HepG2 (cell line): ENCODE results near the gene PCSK2. TPM values are rescaled to one million over a fixed set of nuclear protein-coding genes. Genes with fewer than 3 reads are reported as not detected.

Experiments used
- ATAC-seq: fragments of 200-7000 bp; cut with Tn5 transposase; 3 replicates; pipeline ENCODE4 v1.9.1; 2020; ENCODE audit warnings: mild to moderate bottlenecking, moderate library complexity
- BruUV-seq: library from RNA; stranded (reverse); fragments of 400-500 nt; replicated peaks from 2 replicates; lab custom pipeline; 2021; lab: Mats Ljungman, UMichigan
- CTCF ChIA-PET: fragments of 300-600 bp; formaldehyde crosslinking; extraction: SDS; loops from one replicate; lab custom pipeline; 2021; ENCODE audit warnings: low total read pairs, inconsistent platforms, low intra/inter-chr PET ratio; lab: Yijun Ruan, JAX
- POLR2A ChIA-PET: fragments of 350-600 bp; sonication (Branson Sonifier 250); formaldehyde crosslinking; loops from one replicate; lab custom pipeline; 2020; ENCODE audit warnings: antibody characterized with exemption, inconsistent platforms; lab: Yijun Ruan, JAX
- DNase-seq: peaks from one replicate; pipeline ENCODE4 v3.0.0-alpha.2; 2015; ENCODE audit warnings: low spot score
- FAIRE-seq: peaks from 3 replicates; lab custom pipeline; 2011; peaks lifted over from hg19 to GRCh38; lab: Jason Lieb, UNC
- H2AFZ ChIP-seq: one replicate; pipeline ENCODE4 v1.6.1; 2011; ENCODE audit warnings: low read length, inconsistent platforms
- H3K27ac ChIP-seq: fragments of 300-600 bp; 3 replicates; pipeline ENCODE4 v1.8.0; 2011; ENCODE audit warnings: mixed run types, mild to moderate bottlenecking, mixed read lengths, low read length, inconsistent platforms; ENCODE audit not compliant: insufficient read depth; ENCODE audit errors: extremely low read length
- H3K27me3 ChIP-seq, 2 experiments: fragments of 200-600 bp in 1 of 2; 2 replicates in 1 of 2; 3 replicates in 1 of 2; pipeline versions ENCODE4 v1.6.0 to v1.8.0; 2011; ENCODE audit warnings: low read length in 2 of 2, mild to moderate bottlenecking in 2 of 2, moderate library complexity in 2 of 2, inconsistent platforms in 1 of 2; ENCODE audit not compliant: insufficient read depth in 2 of 2, control insufficient read depth in 1 of 2
- H3K36me3 ChIP-seq, 2 experiments: fragments of 200-600 bp in 1 of 2; replicated peaks in 1 of 2; 2 replicates in 1 of 2; 3 replicates in 1 of 2; pipeline versions ENCODE4 v1.5.1 to v1.8.0; 2011; ENCODE audit warnings: low read length in 2 of 2, inconsistent platforms in 1 of 2; ENCODE audit not compliant: insufficient read depth in 2 of 2, control insufficient read depth in 1 of 2
- H3K4me1 ChIP-seq: 2 replicates; pipeline ENCODE4 v1.5.1; 2012; ENCODE audit warnings: low read length, inconsistent platforms; ENCODE audit not compliant: insufficient read depth
- H3K4me2 ChIP-seq: 2 replicates; pipeline ENCODE4 v1.6.0; 2011; ENCODE audit warnings: low read depth, low read length, inconsistent platforms
- H3K4me3 ChIP-seq, 3 experiments: fragments of 200-600 bp in 1 of 3; sonication (generic), shearing (Covaris generic) in 1 of 3; replicated peaks in 1 of 3; 2 replicates each; pipeline ENCODE4 v1.5.1; 2011 to 2016; ENCODE audit warnings: low read length in 3 of 3, inconsistent platforms in 2 of 3, low read depth in 2 of 3, mild to moderate bottlenecking in 2 of 3, control low read depth in 1 of 3, mixed read lengths in 1 of 3; ENCODE audit not compliant: insufficient read depth in 1 of 3
- H3K79me2 ChIP-seq: one replicate; pipeline ENCODE4 v1.6.1; 2011; ENCODE audit warnings: low read length, inconsistent platforms; ENCODE audit not compliant: insufficient read depth
- H3K9ac ChIP-seq: 2 replicates; pipeline ENCODE4 v1.6.0; 2011; ENCODE audit warnings: mild to moderate bottlenecking, low read depth, low read length, inconsistent platforms; ENCODE audit not compliant: insufficient read depth
- H3K9me3 ChIP-seq: 2 replicates; pipeline ENCODE4 v1.5.1; 2012; ENCODE audit warnings: mild to moderate bottlenecking, low read length
- H4K20me1 ChIP-seq: 2 replicates; pipeline ENCODE4 v1.6.0; 2011; ENCODE audit warnings: inconsistent platforms, mild to moderate bottlenecking, low read length, moderate library complexity; ENCODE audit not compliant: insufficient read depth
- DRAP1 ChIP-seq: IDR thresholded peaks from 2 replicates; pipeline ENCODE4 v1.6.1; 2016; ENCODE audit warnings: missing genetic modification reagents, missing compliant biosample characterization
- FIP1L1 ChIP-seq: fragments of 200-400 bp; formaldehyde crosslinking; IDR thresholded peaks from 2 replicates; pipeline ENCODE4 v1.6.1; 2018; ENCODE audit warnings: low read depth, mild to moderate bottlenecking, low read length, moderate library complexity, borderline replicate concordance; ENCODE audit not compliant: insufficient read depth
- FOXO4 ChIP-seq: sonication (generic); formaldehyde crosslinking; conservative IDR thresholded peaks from 2 replicates; pipeline ENCODE4 v1.8.1; 2023; ENCODE audit warnings: missing genetic modification reagents
- MAFG ChIP-seq: sonication (generic); formaldehyde crosslinking; IDR thresholded peaks from 2 replicates; pipeline ENCODE4 v1.5.1; 2020; ENCODE audit warnings: mild to moderate bottlenecking, missing genetic modification reagents
- MBD4 ChIP-seq: IDR thresholded peaks from 2 replicates; pipeline ENCODE4 v1.6.1; 2012; ENCODE audit warnings: low read length, inconsistent platforms, borderline replicate concordance
- MTF1 ChIP-seq: sonication (generic); formaldehyde crosslinking; IDR thresholded peaks from 2 replicates; pipeline ENCODE4 v1.5.0; 2020; ENCODE audit warnings: missing genetic modification reagents
- PRPF4 ChIP-seq: fragments of 200-400 bp; formaldehyde crosslinking; IDR thresholded peaks from 2 replicates; pipeline ENCODE4 v1.6.1; 2016; ENCODE audit warnings: low read length, low read depth; ENCODE audit not compliant: poor library complexity, severe bottlenecking
- SIN3B ChIP-seq: fragments of 150-350 bp; IDR thresholded peaks from 2 replicates; pipeline ENCODE4 v1.6.1; 2014; ENCODE audit warnings: low read length
- STAT6 ChIP-seq: sonication (generic); formaldehyde crosslinking; IDR thresholded peaks from 2 replicates; pipeline ENCODE4 v1.4.0; 2020; ENCODE audit warnings: missing genetic modification reagents, mild to moderate bottlenecking, borderline replicate concordance
- TRIM22 ChIP-seq: fragments of 450-650 bp; IDR thresholded peaks from 2 replicates; pipeline ENCODE4 v1.6.1; 2017
- ZKSCAN8 ChIP-seq: IDR thresholded peaks from 2 replicates; pipeline ENCODE4 v1.6.1; 2016; ENCODE audit warnings: borderline replicate concordance, missing genetic modification reagents, missing compliant biosample characterization
- ZMYM3 ChIP-seq: sonication (generic); formaldehyde crosslinking; IDR thresholded peaks from 2 replicates; pipeline ENCODE4 v1.5.1; 2020; ENCODE audit warnings: mild to moderate bottlenecking, missing genetic modification reagents
- ZNF121 ChIP-seq: sonication (generic); formaldehyde crosslinking; IDR thresholded peaks from 2 replicates; pipeline ENCODE4 v1.5.0; 2020; ENCODE audit warnings: mild to moderate bottlenecking, missing genetic modification reagents
- ZNF460 ChIP-seq: sonication (generic); formaldehyde crosslinking; IDR thresholded peaks from 2 replicates; pipeline ENCODE4 v1.5.1; 2020; ENCODE audit warnings: missing genetic modification reagents, mild to moderate bottlenecking, borderline replicate concordance
- ZNF704 ChIP-seq: sonication (generic); formaldehyde crosslinking; IDR thresholded peaks from 2 replicates; pipeline ENCODE4 v1.8.1; 2023; ENCODE audit warnings: mild to moderate bottlenecking, inconsistent platforms, moderate library complexity, missing genetic modification reagents, borderline replicate concordance
- ZNF75D ChIP-seq: sonication (generic); formaldehyde crosslinking; IDR thresholded peaks from 2 replicates; pipeline ENCODE4 v1.8.1; 2023; ENCODE audit warnings: missing genetic modification reagents, mild to moderate bottlenecking, borderline replicate concordance
- ZNF777 ChIP-seq: sonication (generic); formaldehyde crosslinking; IDR thresholded peaks from 2 replicates; pipeline ENCODE4 v1.4.0; 2020; ENCODE audit warnings: missing genetic modification reagents
- ZNF790 ChIP-seq: sonication (generic); formaldehyde crosslinking; IDR thresholded peaks from 2 replicates; pipeline ENCODE4 v1.8.0; 2022; ENCODE audit warnings: missing genetic modification reagents, mild to moderate bottlenecking, borderline replicate concordance
- ZSCAN22 ChIP-seq: sonication (generic); formaldehyde crosslinking; IDR thresholded peaks from 2 replicates; pipeline ENCODE4 v1.4.0; 2020; ENCODE audit warnings: mild to moderate bottlenecking, missing genetic modification reagents
- WGBS: methylation state at CpG from one replicate; pipeline ENCODE4 v1.1.6; 2017; ENCODE audit warnings: low lambda C conversion rate; 5-methylcytosine and 5-hydroxymethylcytosine counted together
- in situ Hi-C: cut with HindIII; loops from 2 replicates; pipeline ENCODE4 v1.10.0; 2017; ENCODE audit warnings: low pct_unique_long_range_greater_than_20kb; ENCODE audit not compliant: extremely low pct_ligation_motif_present
- intact Hi-C: fragments of 100-400 bp; cut with micrococcal nuclease; formaldehyde crosslinking; loops from one replicate; pipeline ENCODE4 v1.10.0; 2022; ENCODE audit not compliant: unreplicated experiment
- polyA plus RNA-seq, 8 experiments: library from polyadenylated mRNA; depleted of rRNA in 3 of 8; stranded (reverse) in 7 of 8; unstranded in 1 of 8; fragments of >200 nt; fragmentation: Illumina TruSeq in 4 of 8; extraction: Trizol in 4 of 8; gene quantifications; 2 replicates each; pipeline versions ENCODE4 v1.2.1 to v1.2.3, GENCODE V29; 2011 to 2016; ENCODE audit warnings: low read depth in 4 of 8, missing spikeins in 1 of 8, mixed read lengths in 1 of 8; ENCODE audit not compliant: insufficient read depth in 1 of 8
- total RNA-seq, 5 experiments: library from RNA; depleted of rRNA; stranded (reverse); fragments of >200 nt; fragmentation: Illumina TruSeq; extraction: Trizol; gene quantifications; 2 replicates each; pipeline ENCODE4 v1.2.3, GENCODE V29; 2016; ENCODE audit warnings: low read depth in 1 of 5

The PCSK2 gene
- total and polyA plus RNA-seq, 2 of the 13 experiments (the other 11 are each of a cell fraction or from before 2014, with no cell fraction given) = not detected

- no TSS peak for BruUV-seq
- no peaks in the 10 kb centered on the region for H3K4me1 ChIP-seq
- no peaks in the 10 kb centered on the region for H4K20me1 ChIP-seq
- peaks cover 10 to 45% of the 10 kb centered on the region in 2 experiments; a peak in 4 of 5 replicates for H3K27me3 ChIP-seq
- CTCF ChIA-PET = no interaction called here
- in situ Hi-C loops (no loop called here), intact Hi-C loops (no loop called here)
- no peak overlapping the region for H3K9ac ChIP-seq
- H3K27ac ChIP-seq = no peak overlapping the region
- no peak overlapping the region for H3K4me2 ChIP-seq
- DNase-seq (no peak), FAIRE-seq (no peak), ATAC-seq (no peak)
- H3K4me3 ChIP-seq = no peak overlapping the region
- WGBS = 38% methylated on average over 9 of the region's 9 CpGs
- no peaks in the 10 kb centered on the region for H3K79me2 ChIP-seq
- H3K36me3 ChIP-seq = no peaks in the 10 kb centered on the region
- TF ChIP-seq MTF1 (CRISPR knock-in tag) (no peak), SIN3B (no peak), ZNF790 (CRISPR knock-in tag) (no peak), ZNF75D (CRISPR knock-in tag) (no peak), MBD4 (no peak), FOXO4 (CRISPR knock-in tag) (no peak), ZNF460 (CRISPR knock-in tag) (no peak), PRPF4 (no peak), MAFG (no peak), ZMYM3 (CRISPR knock-in tag) (no peak), ZNF704 (CRISPR knock-in tag) (no peak), ZKSCAN8 (CRISPR knock-in tag) (no peak), TRIM22 (no peak), ZNF121 (CRISPR knock-in tag) (no peak), ZNF777 (CRISPR knock-in tag) (no peak), ZSCAN22 (CRISPR knock-in tag) (no peak), STAT6 (CRISPR knock-in tag) (no peak), FIP1L1 (no peak), DRAP1 (CRISPR knock-in tag) (no peak)
- H2AFZ ChIP-seq = no peak overlapping the region
- POLR2A ChIA-PET = no interaction called here
- H3K9me3 ChIP-seq = no peaks in the 10 kb centered on the region
These were observed 244.1 kb downstream of the PCSK2 start for GRCh38 chr20:17470973-17471372.
